HCT116 (cell line): ENCODE results near the gene RAB3B. TPM values are rescaled to one million over a fixed set of nuclear protein-coding genes. Genes with fewer than 3 reads are reported as not detected.

Experiments used
- ATAC-seq: fragments of 200-7000 bp; cut with Tn5 transposase; 2 replicates; pipeline ENCODE4 v1.9.1; 2020; ENCODE audit warnings: mild to moderate bottlenecking, moderate library complexity
- BruUV-seq: library from RNA; stranded (reverse); fragments of 400-500 nt; replicated peaks from 2 replicates; lab custom pipeline; 2021; lab: Mats Ljungman, UMichigan
- CTCF ChIA-PET: fragments of 300-600 bp; sonication (Branson Sonifier 250); formaldehyde crosslinking; loops from one replicate; lab custom pipeline; 2021; ENCODE audit warnings: antibody characterized with exemption; lab: Charles Lee
- POLR2A ChIA-PET: fragments of 300-600, 350-600 bp; sonication (Branson Sonifier 250); formaldehyde crosslinking; loops from one replicate; lab custom pipeline; 2021; ENCODE audit warnings: antibody characterized with exemption; lab: Charles Lee
- RAD21 ChIA-PET, 2 experiments: fragments of 300-600 bp; sonication (Branson Sonifier 250); formaldehyde crosslinking; loops; one replicate each; lab custom pipeline; 2023; ENCODE audit warnings: low total read pairs in 2 of 2; ENCODE audit not compliant: uncharacterized antibody in 2 of 2, unreplicated experiment in 2 of 2, low non-redundant PET in 1 of 2; lab: Charles Lee
- DNase-seq: peaks from one replicate; pipeline ENCODE4 v3.0.0-alpha.2; 2010; ENCODE audit warnings: low read depth, low spot score
- H2AFZ ChIP-seq: fragments of 200-600 bp; shearing (Covaris generic), sonication (generic); 2 replicates; pipeline ENCODE4 v1.6.1; 2017; ENCODE audit warnings: low read depth, mixed run types, mixed read lengths, antibody characterized with exemption, low read length; ENCODE audit not compliant: poor library complexity, severe bottlenecking
- H3K27ac ChIP-seq: 2 replicates; pipeline ENCODE4 v1.5.1; 2012; ENCODE audit warnings: low read depth, low read length
- H3K27me3 ChIP-seq: fragments of 200-600 bp; sonication (generic); 2 replicates; pipeline ENCODE4 v1.6.1; 2016; ENCODE audit warnings: mixed run types, low read length, mixed read lengths; ENCODE audit not compliant: insufficient read depth
- H3K36me3 ChIP-seq, 2 experiments: fragments of 200-500 bp in 1 of 2; fragments of 200-600 bp in 1 of 2; sonication (Bioruptor generic) in 1 of 2; sonication (generic) in 1 of 2; 2 replicates each; pipeline versions ENCODE4 v1.5.1 to v1.6.1; 2014 to 2016; ENCODE audit warnings: low read length in 2 of 2, inconsistent platforms in 1 of 2, mixed read lengths in 1 of 2, mixed run types in 1 of 2; ENCODE audit not compliant: insufficient read depth in 2 of 2, control insufficient read depth in 1 of 2
- H3K4me1 ChIP-seq, 2 experiments: fragments of 200-600 bp in 1 of 2; sonication (generic) in 1 of 2; 2 replicates each; pipeline versions ENCODE4 v1.5.1 to v1.6.1; 2012 to 2017; ENCODE audit warnings: low read length in 2 of 2, inconsistent platforms in 1 of 2, mild to moderate bottlenecking in 1 of 2, mixed read lengths in 1 of 2, mixed run types in 1 of 2, moderate library complexity in 1 of 2; ENCODE audit not compliant: insufficient read depth in 2 of 2, control insufficient read depth in 1 of 2
- H3K4me2 ChIP-seq: fragments of 200-600 bp; sonication (generic); 2 replicates; pipeline ENCODE4 v1.6.1; 2017; ENCODE audit warnings: mixed run types, low read length, mixed read lengths
- H3K4me3 ChIP-seq, 2 experiments: fragments of 200-600 bp in 1 of 2; sonication (generic) in 1 of 2; replicated peaks in 1 of 2; 2 replicates each; pipeline ENCODE4 v1.5.1; 2011 to 2016; ENCODE audit warnings: low read length in 2 of 2, control low read depth in 1 of 2, low read depth in 1 of 2, mild to moderate bottlenecking in 1 of 2, mixed read lengths in 1 of 2, mixed run types in 1 of 2
- H3K79me2 ChIP-seq: fragments of 200-600 bp; sonication (generic); 2 replicates; pipeline ENCODE4 v1.6.1; 2017; ENCODE audit warnings: mild to moderate bottlenecking, mixed run types, low read length, moderate library complexity, mixed read lengths; ENCODE audit not compliant: insufficient read depth
- H3K9ac ChIP-seq: fragments of 200-600 bp; sonication (generic); 2 replicates; pipeline ENCODE4 v1.6.1; 2016; ENCODE audit warnings: low read length, mixed read lengths
- H3K9me2 ChIP-seq: fragments of 200-600 bp; sonication (generic), shearing (Covaris generic); 2 replicates; pipeline ENCODE4 v1.6.1; 2017; ENCODE audit warnings: mixed run types, mild to moderate bottlenecking, moderate library complexity; ENCODE audit not compliant: insufficient read depth
- H3K9me3 ChIP-seq, 2 experiments: fragments of 200-500 bp in 1 of 2; fragments of 200-600 bp in 1 of 2; sonication (Bioruptor generic) in 1 of 2; sonication (generic) in 1 of 2; 2 replicates each; pipeline ENCODE4 v1.6.1; 2014 to 2017; ENCODE audit warnings: low read length in 2 of 2, mixed read lengths in 2 of 2, inconsistent platforms in 1 of 2, low read depth in 1 of 2, mild to moderate bottlenecking in 1 of 2, mixed run types in 1 of 2, moderate library complexity in 1 of 2; ENCODE audit not compliant: control insufficient read depth in 1 of 2, insufficient read depth in 1 of 2
- H4K20me1 ChIP-seq: fragments of 200-600 bp; sonication (generic), shearing (Covaris generic); 2 replicates; pipeline ENCODE4 v1.6.1; 2017; ENCODE audit warnings: mixed run types, mild to moderate bottlenecking, moderate library complexity; ENCODE audit not compliant: insufficient read depth
- ATF3 ChIP-seq: IDR thresholded peaks from 2 replicates; pipeline ENCODE4 v1.6.1; 2012
- SRF ChIP-seq: IDR thresholded peaks from 2 replicates; pipeline ENCODE4 v1.6.1; 2012; ENCODE audit warnings: low read depth
- TCF7L2 ChIP-seq: IDR thresholded peaks from 2 replicates; pipeline ENCODE4 v1.7.0; 2011; ENCODE audit warnings: borderline replicate concordance, inconsistent platforms; ENCODE audit not compliant: insufficient read depth, insufficient read length; ENCODE audit errors: extremely low read depth
- intact Hi-C: fragments of 100-400 bp; cut with micrococcal nuclease; formaldehyde crosslinking; loops from 2 replicates; pipeline ENCODE4 v1.10.0; 2022
- total RNA-seq: library from RNA; stranded (reverse); gene quantifications from one replicate; pipeline ENCODE4 v1.2.1, GENCODE V29; 2021; ENCODE audit not compliant: unreplicated experiment
- TF ChIP-seq, protein P1 (sequence below): IDR thresholded peaks from 2 replicates; pipeline ENCODE4 v1.6.1; 2012; ENCODE audit warnings: low read depth

The RAB3B gene
- total RNA-seq, 1 experiment from 2014 or later = 15.1 TPM

- H3K9me3 ChIP-seq = no peaks in the 10 kb centered on the region
- ChIA-PET POLR2A (no interaction called here), RAD21 (interaction anchor here in 1 of 2 experiments (0.7 kb wide), 1 partner anchor 151 kb away, joined by 5 read pairs; no protein-coding TSS in a partner anchor)
These were observed 127.1 kb downstream of the RAB3B start for GRCh38 chr1:51863384-51863783.

More at GRCh38 chr1:51863384-51863783, 127.1 kb downstream of the RAB3B start:
- Histone ChIP-seq H3K4me3 (no peak overlapping the region), H3K79me2 (peaks cover 90% of the 10 kb centered on the region), H3K9me2 (no peaks in the 10 kb centered on the region)
- CTCF ChIA-PET = no interaction called here
- DNase-seq = no peak
- no TSS peak for BruUV-seq
- TF ChIP-seq ATF3 (no peak), TCF7L2 (no peak), SRF (no peak)
- TF ChIP-seq, protein P1, sequence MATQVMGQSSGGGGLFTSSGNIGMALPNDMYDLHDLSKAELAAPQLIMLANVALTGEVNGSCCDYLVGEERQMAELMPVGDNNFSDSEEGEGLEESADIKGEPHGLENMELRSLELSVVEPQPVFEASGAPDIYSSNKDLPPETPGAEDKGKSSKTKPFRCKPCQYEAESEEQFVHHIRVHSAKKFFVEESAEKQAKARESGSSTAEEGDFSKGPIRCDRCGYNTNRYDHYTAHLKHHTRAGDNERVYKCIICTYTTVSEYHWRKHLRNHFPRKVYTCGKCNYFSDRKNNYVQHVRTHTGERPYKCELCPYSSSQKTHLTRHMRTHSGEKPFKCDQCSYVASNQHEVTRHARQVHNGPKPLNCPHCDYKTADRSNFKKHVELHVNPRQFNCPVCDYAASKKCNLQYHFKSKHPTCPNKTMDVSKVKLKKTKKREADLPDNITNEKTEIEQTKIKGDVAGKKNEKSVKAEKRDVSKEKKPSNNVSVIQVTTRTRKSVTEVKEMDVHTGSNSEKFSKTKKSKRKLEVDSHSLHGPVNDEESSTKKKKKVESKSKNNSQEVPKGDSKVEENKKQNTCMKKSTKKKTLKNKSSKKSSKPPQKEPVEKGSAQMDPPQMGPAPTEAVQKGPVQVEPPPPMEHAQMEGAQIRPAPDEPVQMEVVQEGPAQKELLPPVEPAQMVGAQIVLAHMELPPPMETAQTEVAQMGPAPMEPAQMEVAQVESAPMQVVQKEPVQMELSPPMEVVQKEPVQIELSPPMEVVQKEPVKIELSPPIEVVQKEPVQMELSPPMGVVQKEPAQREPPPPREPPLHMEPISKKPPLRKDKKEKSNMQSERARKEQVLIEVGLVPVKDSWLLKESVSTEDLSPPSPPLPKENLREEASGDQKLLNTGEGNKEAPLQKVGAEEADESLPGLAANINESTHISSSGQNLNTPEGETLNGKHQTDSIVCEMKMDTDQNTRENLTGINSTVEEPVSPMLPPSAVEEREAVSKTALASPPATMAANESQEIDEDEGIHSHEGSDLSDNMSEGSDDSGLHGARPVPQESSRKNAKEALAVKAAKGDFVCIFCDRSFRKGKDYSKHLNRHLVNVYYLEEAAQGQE = no peak
- TF ChIP-seq, all 23 proteins: peak for 0
- H3K4me1 ChIP-seq = peaks cover 0 to 11% of the 10 kb centered on the region in 2 experiments; a peak in 1 of 4 replicates
- H3K4me2 ChIP-seq = no peak overlapping the region
- intact Hi-C loops = no loop called here
- no peaks in the 10 kb centered on the region; a peak in 1 of 4 replicates for H3K36me3 ChIP-seq
- H4K20me1 ChIP-seq = peaks cover 6% of the 10 kb centered on the region; the same call in 1 of the 2 replicates
- no peak overlapping the region for H3K9ac ChIP-seq
- no peak overlapping the region for H3K27ac ChIP-seq
- no peak for ATAC-seq
- H2AFZ ChIP-seq = no peak overlapping the region
- no peaks in the 10 kb centered on the region for H3K27me3 ChIP-seq
